Aorta (tissue), 5 donors: ENCODE measurements around the gene ACBD4. TPM values are rescaled to one million over a fixed set of nuclear protein-coding genes. Genes with fewer than 3 reads are reported as not detected.

Experiments used
- ATAC-seq: fragments of 200-7000 bp; cut with Tn5 transposase; one replicate; pipeline ENCODE4 v1.9.1; 2022; ENCODE audit warnings: moderate library complexity; ENCODE audit not compliant: low FRiP score
- DNase-seq, 2 donors: peaks; one replicate each; pipeline ENCODE4 v3.0.0-alpha.2; 2020
- H3K27ac ChIP-seq, 2 donors: one replicate each; pipeline ENCODE4 v1.5.1; 2013; ENCODE audit warnings: low read length in 2 of 2, mild to moderate bottlenecking in 2 of 2, moderate library complexity in 2 of 2, control low read depth in 1 of 2, inconsistent platforms in 1 of 2, low read depth in 1 of 2
- H3K27me3 ChIP-seq, 2 donors: one replicate each; pipeline ENCODE4 v1.6.1; 2013; ENCODE audit warnings: control low read depth in 1 of 2, low read length in 1 of 2, mild to moderate bottlenecking in 1 of 2, moderate library complexity in 1 of 2; ENCODE audit not compliant: insufficient read depth in 2 of 2, control insufficient read depth in 1 of 2
- H3K36me3 ChIP-seq, 2 donors: one replicate each; pipeline ENCODE4 v1.6.1; 2013; ENCODE audit warnings: control low read depth in 1 of 2, low read length in 1 of 2, mild to moderate bottlenecking in 1 of 2; ENCODE audit not compliant: insufficient read depth in 2 of 2, control insufficient read depth in 1 of 2
- H3K4me1 ChIP-seq, 2 donors: one replicate each; pipeline ENCODE4 v1.6.1; 2013; ENCODE audit warnings: low read length in 2 of 2, control low read depth in 1 of 2, mild to moderate bottlenecking in 1 of 2, moderate library complexity in 1 of 2; ENCODE audit not compliant: insufficient read depth in 2 of 2, control insufficient read depth in 1 of 2
- H3K4me3 ChIP-seq, 2 donors: one replicate each; pipeline ENCODE4 v1.5.1; 2013; ENCODE audit warnings: low read length in 2 of 2, control low read depth in 1 of 2, mild to moderate bottlenecking in 1 of 2
- H3K9me3 ChIP-seq: one replicate; pipeline ENCODE4 v1.6.1; 2013; ENCODE audit warnings: mild to moderate bottlenecking, low read length; ENCODE audit not compliant: control insufficient read depth
- WGBS, 2 donors: extraction: QIAGEN DNeasy Blood & Tissue Kit; methylation state at CpG; one replicate each; pipeline ENCODE4 v1.1.7; 2013; 5-methylcytosine and 5-hydroxymethylcytosine counted together
- intact Hi-C, 2 donors: fragments of 100-400 bp; cut with DNase I; formaldehyde crosslinking; loops; one replicate each; pipeline versions ENCODE4 v1.14.2 to v1.15.0; 2022
- polyA plus RNA-seq, 2 donors: library from polyadenylated mRNA; stranded (reverse); fragments of 200-250 nt; gene quantifications; one replicate each; pipeline ENCODE4 v1.2.3, GENCODE V29; 2013
- total RNA-seq, 2 donors: library from RNA; stranded (reverse); fragmentation: NEBNext Ultra II Directional; extraction: Animal tissue kit (Norgen Biotek cat#: 25700); gene quantifications; one replicate each; pipeline ENCODE4 v1.2.1, GENCODE V29; 2021
- donor health status: healthy with polysubstance abuse.
- donor health status: Bipolar disorder and iron deficiency.
- donor health status: DM: no; HTN: no; CAD: no.
- donor health status: DM: no; HTN: no; CAD: no.
- donor health status: DM: yes; HTN: yes; CAD: no.

ACBD4 gene
- total and polyA plus RNA-seq, 4 donors = 16.1 to 69.7 (median 46.0) TPM

DNA sequence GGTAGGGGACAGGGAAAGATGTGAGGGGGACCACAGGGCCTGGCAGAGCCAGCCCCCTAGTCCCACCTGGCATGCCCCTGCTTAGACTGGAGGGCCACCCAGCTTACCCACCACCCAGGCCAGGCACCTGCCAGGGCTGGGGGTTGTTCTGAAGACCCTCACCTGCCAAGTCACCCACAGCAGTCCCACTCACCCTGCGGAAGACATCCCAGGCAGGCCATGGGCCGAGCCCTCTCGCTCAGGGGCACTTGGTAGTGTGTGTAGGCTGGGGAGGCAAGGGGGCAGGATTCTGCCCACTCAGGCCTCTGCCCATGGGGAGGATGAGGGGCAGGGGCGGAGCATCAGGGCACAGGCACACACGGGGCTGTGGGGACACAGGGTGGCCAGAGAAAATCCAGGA lies 7.2 kb upstream of the ACBD4 start:
- Histone ChIP-seq H3K4me1 (peaks cover 0 to 3% of the 10 kb centered on the region in 2 donors), H3K4me3 (no peak overlapping the region), H3K9me3 (no peaks in the 10 kb centered on the region), H3K27ac (peak overlapping the region; percentile 57 to 97), H3K27me3 (no peaks in the 10 kb centered on the region), H3K36me3 (no peaks in the 10 kb centered on the region)
- ATAC-seq (no peak), DNase-seq (peak in 1 of 2 donors; percentile 50)
- intact Hi-C loops = no loop called here
- WGBS, 2 donors = 10 to 17% methylated on average over 5 of the region's 5 CpGs

- no peak for DNase-seq
- H3K36me3 ChIP-seq = no peaks in the 10 kb centered on the region
- H3K4me1 ChIP-seq = peaks cover 0 to 3% of the 10 kb centered on the region in 2 donors
- intact Hi-C loops = no loop called here
- peak overlapping the region; percentile 57 to 66 for H3K27ac ChIP-seq
- no peaks in the 10 kb centered on the region for H3K27me3 ChIP-seq
- no peak overlapping the region for H3K4me3 ChIP-seq
- 88 to 92% methylated on average over 2 of the region's 2 CpGs for WGBS, 2 donors
- no peak for ATAC-seq
- no peaks in the 10 kb centered on the region for H3K9me3 ChIP-seq
These were observed 6.5 kb upstream of the ACBD4 start for GRCh38 chr17:45128989-45129388.

- no peak for DNase-seq
- Histone ChIP-seq H3K9me3 (no peaks in the 10 kb centered on the region), H3K4me3 (no peak overlapping the region), H3K36me3 (no peaks in the 10 kb centered on the region), H3K4me1 (peaks cover 0 to 3% of the 10 kb centered on the region in 2 donors), H3K27ac (peak overlapping the region; percentile 57 to 66), H3K27me3 (no peaks in the 10 kb centered on the region)
- intact Hi-C loops = no loop called here
- 74 to 75% methylated on average over 10 of the region's 10 CpGs for WGBS, 2 donors
- no peak for ATAC-seq
These were observed 6.0 kb upstream of the ACBD4 start for GRCh38 chr17:45129426-45129939.

DNA sequence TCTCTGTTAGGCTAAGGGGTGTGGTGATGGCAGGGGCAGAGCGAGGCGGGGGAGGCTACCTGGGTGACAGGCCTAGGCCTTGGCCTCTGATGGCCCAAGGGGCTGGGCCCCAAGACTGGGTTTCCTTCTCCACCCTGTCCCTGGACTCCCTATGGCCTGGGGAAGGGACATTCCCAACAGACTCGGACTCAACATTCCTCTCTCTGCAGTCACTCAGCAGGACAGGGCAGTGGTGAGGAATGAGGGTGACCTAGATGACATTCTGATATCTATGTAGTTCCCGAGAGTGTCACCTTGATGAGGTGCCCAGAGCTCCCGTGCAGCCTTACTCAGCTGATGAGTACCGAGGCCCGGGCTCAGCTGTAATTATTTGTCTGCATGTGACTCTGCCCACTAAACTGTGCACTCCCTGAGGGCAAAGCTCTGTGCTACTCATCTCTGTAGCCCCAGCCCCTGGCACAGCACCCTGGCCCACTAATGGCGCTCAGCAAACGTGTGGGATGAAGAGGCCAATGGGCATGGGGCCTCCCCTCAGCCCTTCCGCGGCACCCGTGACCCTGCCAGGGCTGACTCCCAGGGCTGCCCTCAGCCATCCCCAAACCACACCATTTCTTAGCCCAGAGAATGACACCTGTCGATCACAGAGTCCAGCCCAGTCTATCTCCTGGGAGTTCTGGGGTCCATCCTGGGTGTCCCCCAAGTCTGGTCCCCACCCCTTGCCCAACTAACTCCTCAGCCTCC lies 5.4 kb upstream of the ACBD4 start:
- H3K4me1 ChIP-seq = peaks cover 0 to 3% of the 10 kb centered on the region in 2 donors
- no peak for ATAC-seq
- 57 to 67% methylated on average over 13 of the region's 13 CpGs for WGBS, 2 donors
- intact Hi-C loops = loop anchor here (5.0 to 10.0 kb wide), 4 partner anchors 33 to 355 kb away; no protein-coding TSS in a partner anchor
- no peaks in the 10 kb centered on the region for H3K27me3 ChIP-seq
- no peaks in the 10 kb centered on the region for H3K9me3 ChIP-seq
- no peak for DNase-seq
- no peaks in the 10 kb centered on the region for H3K36me3 ChIP-seq
- H3K27ac ChIP-seq = peak overlapping the region in 1 of 2 donors; percentile 66
- H3K4me3 ChIP-seq = no peak overlapping the region

DNA sequence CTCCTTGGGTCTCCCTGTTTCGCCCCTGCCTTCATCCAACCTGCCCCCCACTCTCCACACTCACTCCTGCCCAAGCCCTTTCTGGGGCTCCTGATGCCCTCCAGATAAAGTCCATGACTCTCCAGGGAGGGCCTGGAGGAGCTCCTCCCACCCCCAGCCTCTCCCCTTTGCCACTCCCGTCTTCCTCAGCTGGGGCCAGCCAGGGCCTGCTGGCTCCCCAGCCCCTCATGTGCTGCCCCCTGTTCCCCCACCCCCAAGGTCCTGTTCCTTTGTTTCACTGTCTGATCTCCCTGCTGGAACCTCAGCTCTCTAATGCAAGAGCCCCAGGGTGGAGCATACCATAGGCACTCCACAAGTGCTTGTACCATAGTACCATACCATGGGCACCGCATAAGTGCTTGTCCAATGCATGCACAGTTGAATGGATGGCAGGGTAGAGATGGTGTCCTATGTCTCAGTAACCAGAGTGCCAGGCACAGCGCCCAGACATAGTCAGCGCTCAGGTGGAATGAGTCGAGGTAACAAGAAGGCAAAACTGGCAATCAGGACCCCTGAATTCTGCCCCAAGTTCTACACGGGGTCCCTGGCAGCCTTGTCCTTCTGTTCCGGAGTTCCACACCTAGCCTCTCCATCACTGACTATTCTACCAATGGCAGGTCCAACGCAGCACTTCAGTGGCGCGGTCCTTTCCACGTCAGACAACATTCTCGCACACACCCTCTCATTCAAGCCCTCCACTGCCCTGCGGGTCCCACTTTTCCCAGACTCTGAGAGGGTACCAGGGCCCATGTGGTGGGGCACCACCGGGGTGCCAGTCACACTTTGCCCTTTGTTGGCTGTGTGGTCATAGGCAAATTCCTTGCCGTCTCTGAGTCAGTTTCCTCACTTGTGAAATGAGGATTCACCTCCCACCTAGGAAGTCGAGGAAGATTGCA lies 4.5 kb upstream of the ACBD4 start:
- Histone ChIP-seq H3K4me3 (peak overlapping the region; percentile 96 to 98), H3K4me1 (peaks cover 0 to 3% of the 10 kb centered on the region in 2 donors), H3K27me3 (no peaks in the 10 kb centered on the region), H3K27ac (peak overlapping the region in 1 of 2 donors; percentile 80), H3K9me3 (no peaks in the 10 kb centered on the region), H3K36me3 (no peaks in the 10 kb centered on the region)
- ATAC-seq (no peak), DNase-seq (no peak)
- intact Hi-C loops = loop anchor here (5.0 to 10.0 kb wide), 4 partner anchors 34 to 356 kb away; no protein-coding TSS in a partner anchor
- 66 to 67% methylated on average over 17 of the region's 17 CpGs for WGBS, 2 donors

DNA sequence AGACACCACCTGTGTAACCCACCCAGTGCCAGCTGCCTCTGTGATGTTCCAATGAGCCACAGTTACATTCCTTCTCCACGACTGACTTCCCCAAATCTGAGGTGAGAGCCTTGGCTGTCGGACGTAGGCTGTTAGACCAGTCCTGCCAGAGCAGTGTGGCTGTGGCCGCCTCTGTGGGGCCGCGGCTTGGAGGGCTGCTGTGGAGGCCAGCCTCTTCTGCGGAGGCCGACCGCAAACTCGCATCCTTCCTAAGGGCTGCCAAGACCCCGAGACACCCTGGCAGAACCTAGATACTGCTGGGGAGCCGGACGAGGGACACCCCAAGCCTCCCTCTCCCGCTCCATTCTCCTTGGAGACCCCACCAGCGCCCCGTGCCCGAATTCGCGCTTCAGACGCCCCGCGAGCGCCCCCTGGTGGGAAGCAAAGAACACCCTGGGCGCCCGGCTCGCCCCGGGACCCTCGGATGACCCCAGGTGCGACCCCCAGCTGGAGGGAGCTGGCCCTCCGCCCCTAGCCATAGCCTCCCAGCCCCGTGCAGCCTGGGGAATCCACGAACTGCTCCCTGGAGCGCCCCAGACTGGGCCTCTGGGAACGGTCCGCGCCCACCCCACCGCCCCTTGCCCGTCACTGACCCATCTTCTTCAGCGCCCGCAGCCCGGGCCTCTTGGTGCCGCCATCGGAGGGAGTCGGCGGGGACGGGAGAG lies 3.7 kb upstream of the ACBD4 start:
- no peaks in the 10 kb centered on the region for H3K9me3 ChIP-seq
- ATAC-seq (no peak), DNase-seq (peak; percentile 76 to 90)
- peak overlapping the region; percentile 96 to 98 for H3K4me3 ChIP-seq
- intact Hi-C loops = loop anchor here (2.0 to 10.0 kb wide), 6 partner anchors 33 to 357 kb away; no protein-coding TSS in a partner anchor
- 5% methylated on average over 40 to 46 of the region's 46 CpGs for WGBS, 2 donors
- peaks cover 0 to 3% of the 10 kb centered on the region in 2 donors for H3K4me1 ChIP-seq
- H3K27me3 ChIP-seq = no peaks in the 10 kb centered on the region
- H3K27ac ChIP-seq = peak overlapping the region; percentile 78 to 80
- H3K36me3 ChIP-seq = no peaks in the 10 kb centered on the region

DNA sequence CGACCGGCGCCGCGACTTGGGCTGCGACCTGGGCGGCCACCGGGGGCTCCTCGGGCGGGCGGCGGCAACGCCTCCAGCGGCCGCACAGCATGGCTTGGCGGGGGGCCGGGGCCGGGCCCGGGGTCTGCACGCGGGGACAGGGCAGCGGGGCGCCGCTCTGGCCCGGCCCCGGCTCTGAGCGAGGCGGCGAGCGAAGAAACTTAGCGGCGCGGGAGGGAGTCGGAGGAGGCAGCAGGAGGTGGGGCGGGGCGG lies 3.2 kb upstream of the ACBD4 start, which contains the start of gene PLCD3:
PLCD3 (minus strand) TSS at position 196 of the 252 bp plus-strand sequence; CDS start at position 91, 105 bp downstream.
- Histone ChIP-seq H3K27me3 (no peaks in the 10 kb centered on the region), H3K4me3 (peak within 1 kb of the TSS; percentile 96 to 98), H3K9me3 (no peaks in the 10 kb centered on the region), H3K36me3 (no peaks in the 10 kb centered on the region), H3K4me1 (peaks cover 0 to 3% of the 10 kb centered on the region in 2 donors), H3K27ac (peak within 1 kb of the TSS; percentile 83 to 95)
- ATAC-seq = no peak
- intact Hi-C loops = loop anchor here (2.0 to 10.0 kb wide), 6 partner anchors 33 to 357 kb away; no protein-coding TSS in a partner anchor
- 1% methylated on average over 20 to 36 of the region's 36 CpGs for WGBS, 2 donors
- peak in 1 of 2 donors; percentile 93 for DNase-seq
